ENCODE data around the gene COL17A1. TPM values are rescaled to one million over a fixed set of nuclear protein-coding genes. Genes with fewer than 3 reads are reported as not detected.

COL17A1 gene
- total RNA-seq, 4 donors from 2014 or later: 0.17 to 0.29 (median 0.26) TPM; not detected in 1

DNA sequence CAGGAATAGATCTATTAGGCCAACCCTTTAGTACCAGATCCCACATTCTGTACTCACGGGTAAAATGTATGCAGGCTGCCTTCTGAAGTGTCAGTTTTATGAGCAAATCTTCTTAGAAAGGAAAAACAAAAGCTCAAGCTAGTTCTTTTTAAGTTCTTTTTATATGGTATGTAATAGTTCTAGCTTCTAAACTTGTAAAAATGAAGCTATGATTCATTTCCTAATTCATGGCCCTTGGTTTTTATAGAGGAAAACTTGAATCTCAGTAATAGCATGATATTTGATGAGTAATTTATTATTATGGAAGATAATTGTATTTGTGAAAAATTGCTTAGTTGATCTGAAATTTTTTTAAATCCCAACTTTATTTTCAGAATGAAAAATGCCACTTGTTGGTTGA, 64.4 kb downstream of the COL17A1 start:
- H3K27ac ChIP-seq (replicated peaks in 1 of 4): no peak overlapping the region
- H3K27me3 ChIP-seq: no peaks in the 10 kb centered on the region
- WGBS: 91% methylated on average over 1 of the region's 1 CpG
- intact Hi-C loops (cut with DNase I): no loop called here
- TF ChIP-seq POLR2A (IDR thresholded peaks at IDR 0.05; ENCODE audit: low read depth): no peak
- TF ChIP-seq EP300 (IDR thresholded peaks at IDR 0.05): no peak
- TF ChIP-seq POLR2AphosphoS5 (IDR thresholded peaks at IDR 0.05): no peak
- TF ChIP-seq, protein P1, sequence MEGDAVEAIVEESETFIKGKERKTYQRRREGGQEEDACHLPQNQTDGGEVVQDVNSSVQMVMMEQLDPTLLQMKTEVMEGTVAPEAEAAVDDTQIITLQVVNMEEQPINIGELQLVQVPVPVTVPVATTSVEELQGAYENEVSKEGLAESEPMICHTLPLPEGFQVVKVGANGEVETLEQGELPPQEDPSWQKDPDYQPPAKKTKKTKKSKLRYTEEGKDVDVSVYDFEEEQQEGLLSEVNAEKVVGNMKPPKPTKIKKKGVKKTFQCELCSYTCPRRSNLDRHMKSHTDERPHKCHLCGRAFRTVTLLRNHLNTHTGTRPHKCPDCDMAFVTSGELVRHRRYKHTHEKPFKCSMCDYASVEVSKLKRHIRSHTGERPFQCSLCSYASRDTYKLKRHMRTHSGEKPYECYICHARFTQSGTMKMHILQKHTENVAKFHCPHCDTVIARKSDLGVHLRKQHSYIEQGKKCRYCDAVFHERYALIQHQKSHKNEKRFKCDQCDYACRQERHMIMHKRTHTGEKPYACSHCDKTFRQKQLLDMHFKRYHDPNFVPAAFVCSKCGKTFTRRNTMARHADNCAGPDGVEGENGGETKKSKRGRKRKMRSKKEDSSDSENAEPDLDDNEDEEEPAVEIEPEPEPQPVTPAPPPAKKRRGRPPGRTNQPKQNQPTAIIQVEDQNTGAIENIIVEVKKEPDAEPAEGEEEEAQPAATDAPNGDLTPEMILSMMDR (IDR thresholded peaks at IDR 0.05): no peak
- H3K9me3 ChIP-seq: no peaks in the 10 kb centered on the region
- H3K36me3 ChIP-seq: peaks cover 61 to 89% (median 74%) of the 10 kb centered on the region in 4 donors
- H3K4me3 ChIP-seq: no peak overlapping the region
- no peak for DNase-seq (ENCODE audit: extremely low spot score)
- peaks cover 0 to 8% (median 4%) of the 10 kb centered on the region in 4 donors for H3K4me1 ChIP-seq

DNA sequence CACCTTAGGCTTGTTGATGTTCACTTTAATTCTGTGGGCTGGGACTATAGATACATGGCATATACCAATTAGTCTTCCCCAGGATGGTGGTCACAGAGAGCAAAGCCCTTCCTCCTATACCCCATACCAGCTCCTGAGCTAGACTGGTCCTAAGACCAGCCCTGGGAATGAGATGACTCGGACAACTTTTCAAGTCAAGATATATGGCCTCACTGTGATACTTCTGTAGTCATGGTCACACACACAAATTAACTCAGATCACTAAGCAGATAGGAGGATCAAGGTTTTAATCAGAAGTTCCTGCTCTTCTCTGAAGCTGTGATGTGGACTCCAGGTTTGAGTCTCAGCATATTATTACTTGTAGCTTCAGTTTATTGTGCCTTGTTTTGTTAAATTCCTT, 65.7 kb downstream of the COL17A1 start:
- intact Hi-C loops (cut with DNase I): no loop called here
- Histone ChIP-seq H3K9me3 (no peaks in the 10 kb centered on the region), H3K36me3 (peaks cover 60 to 81% (median 64%) of the 10 kb centered on the region in 4 donors), H3K4me3 (no peak overlapping the region), H3K27me3 (no peaks in the 10 kb centered on the region), H3K4me1 (peaks cover 0 to 3% (median under 1%) of the 10 kb centered on the region in 4 donors), H3K27ac (replicated peaks in 1 of 4) (no peak overlapping the region)
- DNase-seq (ENCODE audit: extremely low spot score): no peak
- 93% methylated on average over 1 of the region's 1 CpG for WGBS
- TF ChIP-seq, protein P1 (IDR thresholded peaks at IDR 0.05): no peak
- TF ChIP-seq POLR2A (IDR thresholded peaks at IDR 0.05; ENCODE audit: low read depth) (no peak), POLR2AphosphoS5 (IDR thresholded peaks at IDR 0.05) (no peak), EP300 (IDR thresholded peaks at IDR 0.05) (no peak)

DNA sequence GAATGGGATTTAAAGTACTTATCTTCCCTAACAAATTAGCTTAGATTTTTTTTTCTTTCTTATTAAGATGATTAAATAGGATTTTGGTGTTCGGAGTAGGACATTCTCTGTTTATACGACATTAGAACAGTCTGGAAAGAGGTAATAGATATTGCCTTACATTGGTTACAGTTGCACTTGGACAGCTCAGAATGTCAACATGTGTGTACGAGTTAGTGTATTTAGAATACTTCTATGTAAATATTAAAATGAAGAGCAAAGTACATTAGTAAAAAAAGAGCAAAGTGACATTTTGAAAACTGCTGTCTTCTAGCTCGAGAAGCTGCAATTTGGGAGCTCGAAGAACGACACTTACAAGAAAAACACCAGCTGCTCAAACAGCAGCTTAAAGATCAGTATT, 67.2 kb downstream of the COL17A1 start:
- Histone ChIP-seq H3K4me1 (no peaks in the 10 kb centered on the region), H3K36me3 (peaks cover 46 to 68% (median 51%) of the 10 kb centered on the region in 4 donors), H3K4me3 (no peak overlapping the region), H3K27ac (replicated peaks in 1 of 4) (no peak overlapping the region), H3K9me3 (no peaks in the 10 kb centered on the region), H3K27me3 (no peaks in the 10 kb centered on the region)
- intact Hi-C loops (cut with DNase I): loop anchor here (5.0 kb wide), 1 partner anchor 36 kb away; no protein-coding TSS in a partner anchor
- 86% methylated on average over 6 of the region's 6 CpGs for WGBS
- DNase-seq (ENCODE audit: extremely low spot score): no peak
- TF ChIP-seq, protein P1 (IDR thresholded peaks at IDR 0.05): no peak
- TF ChIP-seq POLR2AphosphoS5 (IDR thresholded peaks at IDR 0.05) (no peak), POLR2A (IDR thresholded peaks at IDR 0.05; ENCODE audit: low read depth) (no peak), EP300 (IDR thresholded peaks at IDR 0.05) (no peak)

DNA sequence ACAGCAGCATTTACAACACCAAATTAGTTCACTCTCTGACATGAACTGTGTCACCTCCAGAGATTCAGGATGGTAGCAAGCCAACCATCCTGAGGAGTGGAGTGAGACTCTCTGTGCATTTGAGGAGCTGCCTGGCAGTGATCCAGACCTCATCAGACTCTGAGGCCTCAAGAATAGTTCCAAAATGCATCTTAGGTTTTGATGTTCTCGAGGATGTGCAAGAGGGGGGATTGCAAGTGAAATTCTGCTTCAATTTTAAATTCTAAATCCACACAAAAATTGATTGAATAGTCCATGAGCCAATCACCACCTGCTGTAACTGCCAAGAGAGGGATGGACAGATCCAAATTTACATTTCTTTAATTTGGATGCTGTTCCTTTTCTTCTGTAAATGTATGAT, 69.0 kb downstream of the COL17A1 start:
- DNase-seq (ENCODE audit: extremely low spot score): no peak
- H3K27ac ChIP-seq (replicated peaks in 1 of 4): no peak overlapping the region
- intact Hi-C loops (cut with DNase I): loop anchor here (5.0 kb wide), 1 partner anchor 34 kb away; no protein-coding TSS in a partner anchor
- no peak for TF ChIP-seq POLR2AphosphoS5 (IDR thresholded peaks at IDR 0.05)
- TF ChIP-seq POLR2A (IDR thresholded peaks at IDR 0.05; ENCODE audit: low read depth): no peak
- TF ChIP-seq, protein P1 (IDR thresholded peaks at IDR 0.05): no peak
- TF ChIP-seq EP300 (IDR thresholded peaks at IDR 0.05): no peak
- no peaks in the 10 kb centered on the region for H3K9me3 ChIP-seq
- no peaks in the 10 kb centered on the region for H3K4me1 ChIP-seq
- H3K36me3 ChIP-seq: peaks cover 27 to 54% (median 40%) of the 10 kb centered on the region in 4 donors
- WGBS: 85% methylated on average over 1 of the region's 1 CpG
- H3K27me3 ChIP-seq: no peaks in the 10 kb centered on the region
- no peak overlapping the region for H3K4me3 ChIP-seq

DNA sequence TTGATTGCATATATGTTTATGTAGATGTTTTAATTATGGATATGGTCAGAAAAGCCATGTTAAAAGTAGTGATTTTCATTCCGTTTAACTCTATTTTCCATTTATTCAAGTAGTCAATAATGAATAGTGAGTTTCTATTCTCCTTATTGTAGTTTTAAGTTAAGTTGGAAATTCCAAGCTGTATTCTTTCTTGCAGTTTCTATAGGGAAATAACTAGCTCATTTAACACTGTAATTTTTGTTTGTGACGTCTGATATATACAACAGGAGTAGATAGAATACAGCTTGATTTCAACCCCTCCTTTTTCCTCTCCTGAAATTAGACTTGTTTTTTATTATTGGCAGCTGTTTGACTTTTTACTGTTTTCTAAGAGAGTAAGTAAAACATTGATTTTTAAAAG, 71.5 kb downstream of the COL17A1 start:
- H3K9me3 ChIP-seq: no peaks in the 10 kb centered on the region
- TF ChIP-seq EP300 (IDR thresholded peaks at IDR 0.05): no peak
- no peak for TF ChIP-seq POLR2AphosphoS5 (IDR thresholded peaks at IDR 0.05)
- no peak for TF ChIP-seq POLR2A (IDR thresholded peaks at IDR 0.05; ENCODE audit: low read depth)
- TF ChIP-seq, protein P1 (IDR thresholded peaks at IDR 0.05): no peak
- no peak overlapping the region for H3K4me3 ChIP-seq
- H3K4me1 ChIP-seq: no peaks in the 10 kb centered on the region
- peaks cover 4 to 44% (median 22%) of the 10 kb centered on the region in 4 donors for H3K36me3 ChIP-seq
- no peak for DNase-seq (ENCODE audit: extremely low spot score)
- intact Hi-C loops (cut with DNase I): no loop called here
- 82% methylated on average over 2 of the region's 2 CpGs for WGBS
- no peaks in the 10 kb centered on the region for H3K27me3 ChIP-seq
- no peak overlapping the region for H3K27ac ChIP-seq (replicated peaks in 1 of 4)

Data from esophagus muscularis mucosa (tissue), 4 donors.